NB4 (cell line): ENCODE results near the gene SLC9C2.
"Not testable (repeated sequence)": the region's sequence is repeated elsewhere in the genome, so short reads cannot be mapped to it uniquely, and the experiment has no call there.

ENCODE experiments used
- CTCF ChIP-seq: IDR thresholded peaks from one replicate; pipeline ENCODE4 v1.5.1; 2012; ENCODE audit warnings: low read depth, low read length
- MYC ChIP-seq: IDR thresholded peaks from 2 replicates; pipeline ENCODE4 v1.6.1; 2011; ENCODE audit warnings: low read depth, low read length

GRCh38 chr1:173464185-173464584 is 138.7 kb downstream of the SLC9C2 start:
- not testable (repeated sequence) for TF ChIP-seq CTCF, MYC
